Stimulated activated CD8-positive, alpha-beta memory T cell treated with anti-CD3 and anti-CD28 coated beads, Interleukin-4, amount 100 ng/mL, for 24 hours (primary cell): ENCODE results near the gene CAST.
"Not testable (repeated sequence)": the region's sequence is repeated elsewhere in the genome, so short reads cannot be mapped to it uniquely, and the experiment has no call there.

Source experiments
- DNase-seq: peaks from one replicate; pipeline ENCODE4 v3.0.0-alpha.2; 2020; ENCODE audit warnings: low read depth

The CAST gene

DNA sequence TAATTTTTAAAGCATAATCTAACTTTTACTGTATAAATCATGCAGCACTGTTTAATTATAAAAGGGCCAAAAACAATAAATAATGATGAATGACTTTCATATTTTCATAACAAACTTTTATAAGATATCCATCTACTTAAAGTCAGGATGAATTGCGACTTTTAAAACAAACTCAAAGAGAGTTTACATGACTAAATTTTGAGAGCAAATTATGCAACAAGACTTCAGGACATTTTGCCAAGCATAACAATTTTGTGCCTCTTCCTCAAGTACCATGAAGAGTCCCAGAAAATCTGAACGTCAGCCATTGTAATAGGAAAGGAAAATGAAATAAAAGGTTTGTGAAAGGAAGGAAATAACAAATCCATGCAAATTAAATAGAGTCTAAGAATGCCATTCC, 121.2 kb downstream of the CAST start:
- DNase-seq = no peak

GRCh38 chr5:96785326-96786109, 123.3 kb downstream of the CAST start:
- no peak for DNase-seq

- DNase-seq = no peak
Measured at GRCh38 chr5:96788112-96788749, 126.1 kb downstream of the CAST start.

DNA sequence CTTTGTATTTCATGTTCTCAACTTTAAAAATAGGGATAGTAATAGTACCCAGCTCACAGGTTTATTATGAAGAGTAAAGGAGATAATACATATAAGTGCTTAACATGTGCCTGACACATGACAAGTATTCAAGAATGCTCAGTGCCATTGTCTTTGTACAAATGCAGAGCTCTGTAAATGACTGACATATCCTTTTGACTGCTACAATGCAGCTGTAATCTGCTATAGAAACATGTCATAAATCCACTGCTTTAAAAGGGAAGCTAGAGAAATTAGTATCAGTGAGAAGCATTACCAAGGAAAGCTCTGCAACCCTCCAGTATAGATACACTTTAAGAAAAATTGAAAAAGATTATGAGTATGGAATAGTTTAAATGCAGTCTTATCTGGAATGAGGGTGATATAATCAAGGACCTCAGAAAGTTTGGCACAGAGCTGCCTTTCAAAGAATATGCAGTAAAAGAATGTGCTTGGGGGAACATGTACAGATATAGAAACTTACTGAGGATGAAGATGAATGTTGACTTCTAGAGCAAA, 127.7 kb downstream of the CAST start:
- DNase-seq = no peak

GRCh38 chr5:96790961-96791504, 128.9 kb downstream of the CAST start:
- no peak for DNase-seq

DNA sequence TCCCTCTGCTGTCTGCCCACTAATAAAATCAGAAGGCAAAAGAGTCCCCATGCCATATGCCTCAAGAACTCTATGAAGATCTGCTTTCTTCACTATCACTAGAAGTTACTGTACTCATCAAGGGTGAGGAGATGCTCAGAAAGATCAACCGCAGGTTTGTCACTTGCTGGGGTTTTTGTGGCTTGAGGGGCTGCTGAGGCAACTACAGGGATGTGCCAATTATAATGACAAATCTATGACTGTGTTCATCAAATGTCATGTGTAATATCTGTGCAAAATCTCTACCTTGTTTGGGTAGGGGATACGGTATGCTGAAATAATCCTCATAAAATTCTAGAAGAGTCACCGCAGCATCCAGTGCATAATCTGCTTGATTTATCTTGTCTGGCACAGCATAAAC, 132.6 kb downstream of the CAST start:
- peak; percentile 43 for DNase-seq

- no peak for DNase-seq
Measured at GRCh38 chr5:96795626-96796025, 133.4 kb downstream of the CAST start.

- DNase-seq = no peak
Measured at GRCh38 chr5:96796434-96796833, 134.3 kb downstream of the CAST start.

GRCh38 chr5:96801718-96802117, 139.5 kb downstream of the CAST start:
- DNase-seq = not testable (repeated sequence)

- DNase-seq = peak; percentile 40
Measured at GRCh38 chr5:96807075-96807654, 145.0 kb downstream of the CAST start.

DNA sequence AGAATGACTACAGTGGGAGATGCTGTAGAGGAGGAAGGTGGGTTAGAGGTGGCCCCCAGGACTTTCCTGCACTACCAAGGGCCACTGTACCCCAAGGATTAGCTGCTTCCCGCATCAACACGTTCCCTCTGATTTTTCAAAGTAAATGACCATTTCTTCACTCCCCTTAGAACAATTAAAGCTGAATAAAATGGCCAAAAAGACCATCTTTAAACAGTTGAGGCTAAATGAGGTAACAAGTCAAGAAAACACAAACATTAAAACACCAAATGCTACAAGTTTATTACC, 146.3 kb downstream of the CAST start:
- DNase-seq = no peak

GRCh38 chr5:96808868-96809558, 146.8 kb downstream of the CAST start:
- DNase-seq = no peak

DNA sequence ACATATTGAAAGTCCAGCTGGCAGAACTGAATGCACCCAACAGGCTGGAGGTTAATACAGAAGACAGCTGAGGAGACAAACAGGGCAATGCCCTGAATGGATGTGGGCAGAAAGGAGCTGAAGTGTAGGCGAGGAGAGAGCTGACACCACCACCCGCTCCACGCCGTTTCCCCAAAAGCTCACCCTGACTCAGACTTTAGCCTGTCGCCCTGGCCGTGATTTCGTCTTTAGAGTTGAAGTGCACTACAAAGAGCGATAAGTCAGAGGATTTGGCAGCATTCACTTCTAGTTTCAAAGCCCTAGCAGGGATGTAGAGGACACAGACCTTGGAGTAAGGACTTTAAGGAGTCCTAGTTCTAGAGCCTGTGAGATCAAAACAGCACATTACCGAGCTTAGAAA, 147.7 kb downstream of the CAST start:
- DNase-seq = peak; percentile 19

DNA sequence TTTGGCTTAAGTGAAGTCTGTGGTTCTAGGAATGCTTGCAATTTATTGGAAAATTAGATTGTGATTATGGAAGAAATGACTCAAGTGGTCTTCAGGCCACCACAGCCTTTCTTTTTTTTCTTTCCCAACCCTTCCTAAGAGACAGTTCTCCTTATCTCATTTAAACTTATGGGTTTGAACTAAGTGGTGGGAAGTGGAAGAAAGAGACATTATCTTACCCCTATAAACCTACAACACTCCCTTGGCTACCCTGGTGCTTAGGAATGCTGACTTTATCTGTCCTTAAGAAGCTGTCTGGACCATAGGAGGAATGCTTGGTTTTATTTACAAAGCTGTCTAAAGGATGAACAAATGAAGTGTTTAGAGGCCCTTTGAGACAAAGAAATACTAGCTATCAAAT, 150.7 kb downstream of the CAST start:
- no peak for DNase-seq

DNA sequence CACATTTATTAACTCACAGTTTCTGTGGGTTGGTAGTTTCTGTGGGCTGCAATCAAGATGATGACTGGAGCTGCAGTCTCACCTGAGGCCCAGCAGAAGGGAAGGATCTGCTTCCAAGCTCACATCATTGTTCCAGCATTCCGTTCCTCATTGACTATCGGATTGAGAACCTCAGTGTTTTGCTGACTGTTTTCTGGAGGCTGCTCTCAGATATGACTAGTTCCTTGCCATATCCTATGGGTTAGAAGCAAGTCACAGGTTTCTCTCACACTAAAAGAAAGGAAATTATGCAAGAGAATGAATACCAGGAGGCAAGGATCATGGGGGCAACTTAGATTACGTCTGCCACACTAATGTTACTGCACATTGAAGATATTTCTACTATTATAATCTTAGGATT, 151.9 kb downstream of the CAST start:
- DNase-seq = no peak

GRCh38 chr5:96816411-96816939, 154.3 kb downstream of the CAST start:
- peak; percentile 18 for DNase-seq

DNA sequence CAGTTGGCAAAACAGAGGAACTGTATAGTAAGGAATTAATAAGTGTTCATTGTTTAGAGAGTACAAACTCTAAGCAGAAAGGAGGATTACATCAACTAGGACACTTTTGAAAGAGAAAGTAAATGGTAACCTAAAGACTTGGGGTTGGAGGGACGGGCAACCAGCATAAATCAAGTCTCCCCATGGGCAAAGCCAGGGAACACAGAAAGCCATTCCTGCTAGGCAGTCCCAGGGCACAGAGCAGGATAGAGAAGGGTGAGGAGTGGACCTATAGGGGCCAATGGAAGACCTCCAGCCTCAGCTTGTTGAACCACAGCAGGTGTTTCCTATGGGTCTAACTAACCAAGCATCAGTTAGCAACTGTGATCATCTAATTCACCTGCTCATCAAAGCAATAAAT, 154.8 kb downstream of the CAST start:
- DNase-seq = no peak

DNA sequence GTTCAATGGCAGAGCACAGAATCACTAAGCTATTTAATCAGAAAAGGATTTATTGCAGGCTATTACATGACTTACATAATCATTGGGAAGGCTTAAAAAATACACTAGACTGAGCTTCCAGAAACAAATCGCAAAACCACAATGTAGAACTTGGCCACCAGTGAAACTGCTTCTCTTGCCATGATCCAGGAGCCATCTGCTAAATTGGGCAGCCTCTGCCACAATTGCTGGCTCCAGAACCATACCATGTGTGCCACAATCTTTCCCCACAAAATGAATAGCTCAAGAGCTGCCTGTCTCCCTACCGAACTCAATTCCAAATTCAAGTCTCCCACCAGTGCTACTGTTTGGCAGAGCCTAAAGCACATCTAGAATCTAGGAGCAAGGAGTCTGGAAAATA, 155.3 kb downstream of the CAST start:
- DNase-seq = no peak

DNA sequence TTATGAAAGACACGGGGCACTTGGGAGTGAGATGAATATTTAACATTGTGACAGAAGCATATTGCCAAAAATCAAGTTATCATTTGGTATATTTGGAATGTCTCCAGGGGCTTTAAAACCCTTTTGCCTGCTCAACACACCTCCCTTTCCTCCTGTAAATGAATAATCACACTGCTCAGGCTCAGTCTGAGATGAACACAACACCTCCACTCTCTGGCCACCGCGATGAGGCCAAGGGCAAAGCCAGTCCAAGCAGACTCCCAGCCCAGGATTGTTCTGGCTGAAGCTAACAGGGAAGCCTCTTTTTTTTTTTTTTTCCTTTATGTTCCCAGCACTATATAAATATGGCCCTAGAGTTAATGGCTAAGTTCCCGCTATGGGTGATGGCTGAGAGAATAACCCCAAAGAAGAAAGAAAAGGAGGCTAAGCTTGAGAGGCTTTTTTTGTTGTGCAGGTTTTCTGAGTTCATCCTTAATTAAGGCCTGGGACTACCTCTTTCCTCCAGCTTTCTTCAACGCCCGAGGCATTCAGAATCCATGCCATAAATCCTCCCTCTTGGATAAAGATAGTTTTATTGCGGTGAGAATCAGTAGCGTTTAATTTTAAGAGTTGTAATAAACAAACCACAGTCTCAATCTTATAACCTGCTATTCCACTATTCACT, 156.1 kb downstream of the CAST start:
- DNase-seq = no peak

DNA sequence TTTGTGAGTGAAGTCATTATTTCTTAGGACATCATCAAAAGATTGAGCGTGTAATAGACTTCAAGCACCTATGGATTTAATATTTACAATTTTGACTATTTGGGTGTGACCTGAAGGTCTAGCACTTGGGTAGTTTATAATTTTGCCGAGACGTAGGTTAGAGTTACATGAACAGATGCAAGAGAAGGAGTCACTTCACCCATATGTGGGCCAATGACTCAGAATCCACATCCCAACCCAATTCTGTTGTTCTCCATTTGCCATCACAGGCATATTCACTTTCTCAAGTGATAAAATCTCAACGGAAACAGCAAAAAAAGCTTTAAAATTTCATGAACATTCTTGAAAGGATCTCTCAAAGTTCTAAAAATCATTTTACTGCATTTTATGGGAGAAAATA, 157.6 kb downstream of the CAST start:
- no peak for DNase-seq

DNA sequence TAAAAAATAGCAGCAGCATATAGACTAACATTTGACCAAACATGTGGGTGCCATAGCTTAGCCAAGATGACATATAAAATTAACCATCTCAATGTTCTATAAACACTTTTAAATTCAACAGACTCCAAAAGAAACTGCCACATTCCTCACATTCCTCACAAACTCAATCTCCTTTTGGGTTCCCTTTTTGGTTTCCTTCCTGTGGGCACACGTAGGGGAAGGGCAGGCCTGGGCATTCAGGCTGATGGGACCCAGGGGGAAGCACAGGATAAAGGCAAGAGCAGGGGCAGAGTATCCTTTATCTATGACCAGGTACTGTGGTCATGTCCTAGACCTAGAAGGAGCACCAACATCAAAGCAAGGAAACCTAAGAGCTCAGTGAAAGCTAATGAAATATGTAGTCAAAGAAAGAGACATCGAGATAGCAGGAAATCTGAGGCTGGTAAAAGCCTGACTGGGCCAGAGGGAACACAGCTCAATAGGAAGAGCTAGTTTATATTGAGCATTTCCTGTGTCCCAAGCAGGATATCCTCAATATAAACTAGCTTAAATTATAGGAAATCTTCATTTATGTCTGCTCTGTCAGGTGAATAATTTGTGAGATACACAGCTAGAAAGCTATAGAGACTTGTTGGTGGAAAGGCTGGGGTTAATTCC, 159.2 kb downstream of the CAST start:
- DNase-seq = no peak
